HG03571 (cell line): Measurements from ENCODE around the gene EEF1AKMT2.
"Not testable (repeated sequence)": the region's sequence is repeated elsewhere in the genome, so short reads cannot be mapped to it uniquely, and the experiment has no call there.

ENCODE experiments used
- ATAC-seq: cut with Tn5 transposase; IDR thresholded peaks from one replicate; pipeline ENCODE4 v1.9.1; 2021; ENCODE audit not compliant: unreplicated experiment

The EEF1AKMT2 gene

DNA sequence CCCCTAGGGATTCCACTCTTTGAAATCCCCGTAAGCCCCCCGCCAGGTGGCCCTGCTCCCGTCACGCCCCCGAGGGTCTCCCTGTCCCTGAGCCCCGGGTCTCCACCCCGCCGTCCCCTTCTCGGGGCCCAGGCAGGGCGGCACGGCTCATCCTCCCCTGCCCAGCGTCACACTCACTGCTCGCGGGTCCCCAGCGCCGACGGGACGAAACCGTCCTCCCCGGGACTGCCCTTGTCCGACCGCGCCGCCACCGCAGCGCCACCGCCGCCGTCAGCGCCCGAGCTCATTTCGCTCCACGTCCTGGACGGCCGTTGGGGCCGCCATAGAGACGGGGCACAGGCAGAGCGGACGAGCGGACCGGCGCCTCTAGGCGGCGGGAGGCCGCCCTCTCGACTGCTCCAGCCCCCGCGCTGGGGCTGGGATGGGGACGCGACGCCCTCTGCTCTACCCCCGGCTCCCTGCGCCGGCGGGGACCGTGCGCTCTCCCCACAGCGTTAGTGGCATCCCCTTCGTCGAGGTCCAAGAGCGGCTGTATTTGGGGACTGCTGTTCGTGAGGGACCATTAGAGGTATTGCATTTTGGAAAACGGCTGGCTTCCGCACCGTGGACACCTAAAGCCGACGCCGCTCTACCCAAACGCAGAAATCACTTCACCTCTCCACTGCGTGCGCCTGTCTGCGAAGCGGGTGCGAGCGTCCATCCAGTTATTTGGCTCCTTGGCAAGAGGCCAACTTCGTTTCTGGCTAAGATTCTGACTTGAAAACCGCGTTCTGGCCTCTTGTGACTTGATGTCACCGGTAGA is at the start of gene EEF1AKMT2:
EEF1AKMT2 (minus strand) TSS at position 341 of the 802 bp plus-strand sequence; CDS start at position 287, 54 bp downstream.
- peak; percentile 92 for ATAC-seq

DNA sequence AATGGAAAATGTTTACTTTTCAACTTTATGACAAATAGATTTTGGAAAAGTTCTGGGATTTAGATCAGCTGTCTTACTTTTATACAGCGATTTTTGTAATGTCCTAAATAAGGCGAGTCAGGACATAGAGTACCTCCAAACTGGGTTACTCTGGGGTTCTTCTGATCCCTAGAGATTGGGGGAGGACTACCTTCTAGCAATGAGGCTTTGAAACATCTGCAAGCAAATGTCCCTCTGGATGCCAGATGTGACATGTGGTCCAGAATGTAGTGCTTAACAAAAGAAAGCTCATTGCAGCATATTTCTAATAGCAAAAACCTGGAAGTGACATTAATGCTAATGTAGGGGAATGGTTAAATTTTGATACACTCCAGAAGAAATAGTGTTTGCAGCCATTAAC is 46.0 kb upstream of the EEF1AKMT2 start:
- ATAC-seq = no peak

DNA sequence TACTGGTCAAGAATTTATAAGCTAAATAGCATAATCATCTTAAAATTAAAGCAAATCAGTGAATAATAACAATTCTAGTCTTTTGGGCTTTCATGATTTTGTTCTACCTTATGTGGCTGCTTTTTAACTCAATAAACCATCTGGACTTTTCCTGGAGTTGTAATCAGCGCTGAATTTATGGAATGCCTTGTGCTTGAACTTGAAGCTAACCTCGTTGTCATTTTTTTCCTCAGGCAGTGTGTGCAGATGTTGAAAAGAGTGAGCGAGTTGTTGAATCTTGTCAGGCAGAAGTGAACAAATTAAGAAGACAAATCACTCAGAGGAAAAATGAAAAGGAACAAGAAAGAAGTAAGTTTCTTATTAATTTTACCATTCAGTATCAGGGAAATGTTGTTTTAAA is 39.4 kb upstream of the EEF1AKMT2 start:
- ATAC-seq = no peak

DNA sequence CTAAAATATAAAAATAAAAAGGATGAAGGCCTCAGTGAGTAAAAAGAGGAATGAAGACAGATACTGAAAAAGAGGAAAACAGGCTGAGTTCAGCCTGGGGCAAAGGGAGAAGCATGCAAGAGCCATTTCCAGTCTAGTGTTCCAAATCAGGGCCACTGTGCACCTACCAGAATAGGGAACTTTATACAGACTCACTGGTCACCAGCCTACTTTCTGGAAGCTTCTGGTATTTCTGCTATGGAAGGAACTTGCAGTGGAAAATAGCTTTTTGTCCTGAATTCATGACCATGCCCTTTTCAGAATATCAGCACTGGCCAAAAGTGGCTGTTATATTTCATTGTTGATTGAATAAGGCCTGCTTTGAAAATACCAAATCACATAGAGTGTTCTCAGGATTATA is 38.8 kb upstream of the EEF1AKMT2 start:
- ATAC-seq = no peak

DNA sequence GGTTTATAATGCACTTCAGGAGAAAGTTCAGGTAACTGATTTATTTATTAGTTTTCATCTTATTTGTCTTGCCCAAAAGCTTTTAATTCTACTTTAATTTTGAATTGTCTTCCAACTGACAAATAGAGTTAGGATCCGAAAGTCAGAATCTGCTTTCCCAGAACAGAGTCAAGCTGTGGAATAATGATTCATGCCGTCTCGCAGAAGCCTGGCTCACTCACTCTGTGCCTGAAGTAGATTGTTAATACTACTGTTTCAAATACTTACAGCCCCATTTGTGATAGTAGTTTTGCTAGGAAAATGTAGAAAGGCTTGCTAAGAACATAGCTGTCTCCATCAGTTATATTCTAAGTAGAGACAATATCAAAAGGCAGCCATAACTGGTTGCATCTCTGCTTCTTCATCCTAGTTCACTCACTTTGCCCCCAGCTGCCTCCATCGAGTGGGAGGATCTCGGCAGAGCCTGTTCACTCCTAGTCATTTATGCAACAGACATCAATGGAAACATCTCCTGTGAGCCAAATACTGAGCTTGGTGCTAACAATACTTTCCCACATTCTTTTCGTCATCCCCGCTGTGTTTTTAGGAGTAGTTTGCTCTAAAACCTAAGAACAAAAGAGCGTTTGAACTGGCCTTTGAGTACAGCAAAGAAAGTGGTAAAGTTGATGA is 37.9 kb upstream of the EEF1AKMT2 start:
- no peak for ATAC-seq

DNA sequence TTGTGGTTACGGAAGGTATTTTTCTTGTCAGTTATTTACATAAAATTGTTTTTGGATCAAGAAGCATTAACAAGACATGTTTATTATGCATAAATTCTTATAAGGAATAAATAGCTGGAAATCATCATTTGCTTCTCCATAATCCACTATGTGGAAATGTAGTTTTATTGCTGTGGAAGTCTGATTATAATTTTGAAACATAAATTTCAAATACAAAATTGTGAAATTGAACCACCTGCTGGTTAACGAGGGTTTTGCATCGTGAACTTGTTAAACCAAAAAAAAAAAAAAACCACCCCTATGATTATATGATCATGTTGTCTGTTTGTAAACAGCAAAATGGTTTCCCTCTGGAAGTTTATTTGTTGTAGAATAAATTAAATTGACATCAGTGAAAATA is 35.8 kb upstream of the EEF1AKMT2 start:
- ATAC-seq = no peak

DNA sequence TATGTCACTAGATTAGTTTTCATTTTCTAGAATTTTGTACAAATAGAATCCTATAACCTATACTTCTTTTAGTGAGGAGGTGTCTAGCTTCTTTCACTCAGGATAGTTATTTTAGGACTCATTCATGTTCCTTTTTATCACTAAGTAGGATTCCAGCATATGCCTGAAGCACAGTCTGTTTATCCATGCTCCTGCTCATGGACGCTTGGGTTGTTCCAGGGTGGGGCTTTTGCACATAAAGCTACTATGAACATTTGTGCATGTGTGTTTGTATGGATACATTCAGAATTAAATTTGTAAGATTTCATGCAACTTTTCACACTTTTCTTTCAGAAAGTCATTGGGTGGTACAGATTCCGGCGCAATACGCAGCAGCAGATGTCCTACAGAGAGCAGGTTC is 34.6 kb upstream of the EEF1AKMT2 start:
- ATAC-seq = no peak

DNA sequence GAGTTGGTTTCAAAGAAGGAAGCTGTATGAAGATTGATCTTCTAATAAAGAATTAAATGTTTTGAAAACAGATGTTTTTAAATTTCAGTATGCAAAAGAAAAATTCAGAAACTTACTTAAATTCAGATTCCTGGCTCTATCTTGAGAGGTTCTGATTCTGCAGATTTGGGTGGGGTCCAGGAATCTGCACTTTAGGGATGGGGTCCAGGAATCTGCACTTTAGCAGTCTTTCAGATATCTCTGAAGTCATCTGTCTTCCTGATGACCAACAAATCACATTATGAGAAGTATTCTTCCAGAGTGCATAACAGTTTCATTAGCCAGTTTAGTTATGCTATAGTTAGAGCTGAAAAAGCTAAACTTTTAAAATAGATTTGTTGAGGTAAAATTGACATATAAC is 34.0 kb upstream of the EEF1AKMT2 start:
- ATAC-seq = no peak

DNA sequence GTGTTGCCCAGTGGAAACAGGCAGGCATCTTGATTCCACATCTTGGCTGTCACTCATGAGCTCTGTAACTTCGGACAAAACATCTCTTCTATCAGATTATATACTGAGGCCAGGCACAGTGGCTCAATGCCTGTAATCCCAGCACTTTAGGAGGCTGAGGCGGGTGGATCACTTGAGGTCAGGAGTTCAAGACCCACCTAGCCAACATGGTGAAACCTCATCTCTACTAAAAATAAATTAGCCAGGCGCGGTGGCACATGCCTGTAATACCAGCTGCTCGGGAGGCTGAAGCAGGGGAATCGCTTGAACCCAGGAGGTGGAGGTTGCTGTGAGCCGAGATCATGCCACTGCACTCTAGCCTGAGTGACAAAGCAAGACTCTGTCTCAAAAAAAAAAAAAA is 33.2 kb upstream of the EEF1AKMT2 start:
- not testable (repeated sequence) for ATAC-seq

DNA sequence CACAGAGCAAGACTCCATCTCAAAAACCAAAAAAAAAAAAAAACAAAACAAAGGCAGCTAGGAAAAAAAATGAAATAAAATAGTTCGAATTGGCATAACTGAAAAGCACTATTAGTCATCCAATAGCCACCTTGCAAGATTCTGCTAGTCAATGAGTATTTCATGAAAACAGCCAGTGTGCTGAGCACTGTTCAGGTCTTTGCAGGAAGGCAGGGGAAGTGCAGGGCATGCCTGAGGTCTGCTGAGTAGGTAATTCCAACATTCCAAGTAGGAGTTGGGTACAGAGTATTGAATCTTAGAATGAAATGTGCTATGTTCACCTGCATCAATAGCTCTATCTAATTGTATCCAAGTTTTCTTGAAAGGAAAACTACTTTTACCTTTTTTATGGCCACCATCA is 32.8 kb upstream of the EEF1AKMT2 start:
- no peak for ATAC-seq

DNA sequence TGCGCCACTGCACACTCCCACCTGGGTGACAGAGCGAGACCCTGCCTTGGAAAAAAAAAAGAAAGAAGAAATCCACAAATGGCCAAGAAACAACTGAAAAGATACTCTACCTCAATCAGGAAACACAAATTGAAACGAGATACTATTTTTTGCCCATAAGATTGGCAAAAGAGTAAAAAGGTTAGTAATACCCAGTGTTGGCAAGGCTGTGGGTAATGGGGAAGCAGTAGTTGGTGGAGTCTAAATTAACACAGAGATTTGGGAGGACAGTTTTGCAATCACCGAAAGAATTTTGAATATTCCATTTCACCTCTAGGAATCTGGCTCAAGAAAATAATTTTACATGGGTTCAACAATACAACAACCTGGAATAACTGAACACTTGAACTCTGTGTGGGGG is 29.8 kb upstream of the EEF1AKMT2 start:
- ATAC-seq = no peak

DNA sequence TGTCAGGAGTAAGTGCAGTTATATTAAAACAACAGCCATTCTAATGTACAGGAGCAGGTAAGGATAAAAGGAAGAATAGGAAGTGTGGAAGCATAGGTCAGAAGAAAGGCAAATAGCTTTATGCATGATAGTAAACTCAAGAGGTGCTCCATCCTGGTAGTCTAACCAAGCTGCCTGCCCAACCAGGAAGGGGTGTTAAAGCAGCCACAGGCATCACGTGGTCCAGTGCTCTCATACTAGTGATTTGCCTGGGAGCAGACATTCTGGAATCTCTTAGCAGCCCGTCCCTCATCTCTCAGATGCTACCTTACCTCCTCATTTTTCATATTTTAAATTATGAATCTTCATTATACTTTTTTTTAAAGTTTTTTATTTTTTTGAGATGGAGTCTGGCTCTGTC is 28.4 kb upstream of the EEF1AKMT2 start:
- ATAC-seq = no peak

DNA sequence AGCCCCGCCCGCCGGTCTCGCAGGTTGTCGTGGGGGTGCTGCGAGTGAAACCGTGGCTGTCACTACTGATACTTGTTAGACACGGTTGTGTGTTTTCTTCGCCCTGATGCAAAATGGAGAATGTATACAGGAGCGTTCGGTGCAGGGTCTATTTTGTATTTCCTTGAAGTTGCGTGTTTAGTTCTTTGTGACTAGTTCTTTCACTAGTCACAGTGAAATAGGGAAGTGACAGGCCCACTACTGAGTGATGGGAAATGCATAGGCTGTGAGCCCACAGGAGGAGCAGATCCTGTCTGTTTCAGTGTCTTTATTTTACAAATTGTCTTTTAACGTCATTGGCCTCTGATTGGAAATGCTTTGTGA is 10.6 kb upstream of the EEF1AKMT2 start:
- ATAC-seq = peak; percentile 44

DNA sequence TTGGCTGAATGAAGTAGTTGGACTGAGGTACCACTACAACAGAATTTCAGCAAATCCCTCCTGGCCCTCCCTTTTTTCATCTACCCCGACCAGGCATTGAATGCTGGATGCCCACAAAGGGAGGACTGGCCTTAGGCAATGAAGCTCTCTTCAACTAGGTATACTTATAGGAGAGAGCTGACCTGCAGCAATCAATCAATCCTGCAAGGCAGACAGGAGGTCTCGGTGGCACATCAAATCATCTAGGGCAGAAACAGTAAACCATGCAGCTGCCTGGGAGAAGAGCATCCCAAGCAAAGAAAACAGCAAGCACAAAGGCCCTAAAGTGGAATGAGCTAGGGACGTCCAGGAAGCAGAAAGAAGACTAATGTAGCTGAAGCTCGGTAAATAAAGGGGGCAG is 7.5 kb upstream of the EEF1AKMT2 start:
- ATAC-seq = no peak

DNA sequence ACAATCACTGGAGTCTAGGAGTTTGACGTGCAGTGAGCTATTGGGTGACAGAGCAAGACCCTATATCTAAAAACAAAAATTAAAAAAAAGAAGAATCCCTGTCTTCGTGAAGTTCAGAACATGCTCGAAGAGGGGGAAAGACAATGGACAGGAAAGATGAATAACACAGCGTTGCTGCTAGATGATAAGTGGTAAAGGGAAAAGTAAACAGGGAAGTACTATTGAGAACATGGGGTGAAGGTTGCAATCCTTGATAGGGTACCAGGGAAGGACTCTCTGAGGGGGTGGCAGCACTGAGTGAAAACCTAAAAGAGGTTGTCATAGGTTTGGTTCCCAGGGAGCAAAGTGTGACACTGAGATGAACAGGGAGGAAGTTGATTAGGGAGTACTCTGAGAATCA is 7.1 kb upstream of the EEF1AKMT2 start:
- no peak for ATAC-seq

DNA sequence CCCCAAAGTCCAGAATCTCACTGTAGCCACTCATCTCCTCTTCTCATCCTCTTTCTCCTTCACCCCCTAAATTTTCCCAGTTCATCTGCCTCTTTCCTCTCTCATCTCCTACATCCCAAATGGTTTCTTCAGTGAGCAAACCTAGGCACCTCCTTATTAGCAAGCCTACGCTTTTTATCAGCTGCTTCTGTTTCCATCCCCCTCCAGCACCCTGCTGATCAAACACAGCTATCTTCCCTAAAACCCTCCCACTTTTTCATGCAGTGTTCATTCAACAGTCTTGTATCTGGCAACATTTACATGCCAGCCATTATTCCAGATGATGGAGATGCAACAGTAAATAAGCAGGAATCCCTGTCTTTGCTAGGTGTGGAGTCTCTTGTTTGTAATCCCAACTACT is 6.7 kb upstream of the EEF1AKMT2 start:
- ATAC-seq = no peak

DNA sequence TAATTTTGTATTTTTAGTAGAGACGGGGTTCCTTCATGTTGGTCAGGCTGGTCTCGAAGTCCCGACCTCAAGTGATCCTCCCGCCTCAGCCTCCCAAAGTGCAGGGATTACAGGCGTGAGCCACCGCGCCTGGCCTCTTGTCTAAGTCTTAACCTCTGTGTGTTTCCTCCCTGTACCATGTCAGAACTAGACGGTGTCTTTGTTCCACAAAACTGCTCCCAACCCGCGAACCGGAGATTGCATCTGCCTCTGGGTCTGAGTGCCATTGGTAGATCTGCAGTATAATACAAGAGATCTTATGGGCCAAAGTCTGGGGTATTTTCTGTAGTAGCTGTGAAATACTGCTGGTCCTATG is 1.3 kb upstream of the EEF1AKMT2 start:
- ATAC-seq = no peak

DNA sequence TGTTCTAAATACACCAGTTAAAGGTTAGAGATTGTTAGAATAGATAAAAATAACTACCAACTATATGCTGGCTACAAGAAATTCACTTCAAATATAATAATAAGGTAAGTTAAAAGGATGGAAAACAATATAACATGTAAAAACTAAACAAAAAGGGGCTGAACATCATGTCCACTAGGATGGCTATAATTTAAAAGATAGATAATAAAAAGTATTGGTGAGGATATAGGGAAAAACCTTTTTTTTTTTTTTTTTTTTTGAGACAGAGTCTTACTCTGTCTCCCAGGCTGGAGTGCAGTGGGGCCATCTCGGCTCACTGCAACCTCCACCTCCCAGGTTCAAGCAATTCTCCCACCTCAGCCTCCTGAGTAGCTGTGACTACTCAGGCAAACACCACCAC is 8.8 kb downstream of the EEF1AKMT2 start:
- ATAC-seq = not testable (repeated sequence)

DNA sequence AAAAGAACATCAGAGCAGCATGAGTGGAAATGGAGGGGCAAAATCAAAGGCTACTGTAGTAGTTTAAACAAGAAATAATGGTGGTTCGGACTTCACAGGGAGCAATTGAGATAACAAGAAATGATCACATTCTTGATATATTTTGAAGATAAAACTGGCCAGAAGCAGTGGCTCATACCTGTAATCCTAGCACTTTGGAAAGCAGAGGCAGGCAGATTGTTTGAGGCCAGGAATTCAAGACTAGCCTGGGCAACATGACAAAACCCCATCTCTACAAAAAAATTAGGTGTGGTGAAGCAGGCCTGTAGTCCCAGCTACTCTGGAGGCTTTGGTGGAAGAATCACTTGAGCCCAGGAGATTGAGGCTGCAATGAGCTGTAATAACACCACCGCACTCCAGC is 22.9 kb downstream of the EEF1AKMT2 start:
- ATAC-seq = no peak

DNA sequence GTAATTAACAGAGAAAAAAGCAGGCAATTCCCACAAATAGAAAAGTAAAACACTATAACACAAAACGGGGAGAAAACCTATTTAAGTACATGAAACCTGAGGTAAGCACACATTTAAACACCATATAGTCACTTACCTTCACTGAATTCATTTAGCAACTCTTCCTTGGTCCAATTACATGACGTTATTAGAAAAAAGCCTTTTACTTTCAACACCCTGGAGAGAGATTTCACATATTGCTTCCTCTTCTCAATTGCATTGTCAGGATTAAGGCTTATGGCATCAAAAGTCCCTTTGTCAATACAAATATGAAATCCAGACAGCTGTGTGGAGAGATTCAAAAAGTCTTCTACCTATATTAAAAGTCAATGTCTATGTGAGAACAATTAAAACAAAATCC is 26.4 kb downstream of the EEF1AKMT2 start:
- no peak for ATAC-seq

DNA sequence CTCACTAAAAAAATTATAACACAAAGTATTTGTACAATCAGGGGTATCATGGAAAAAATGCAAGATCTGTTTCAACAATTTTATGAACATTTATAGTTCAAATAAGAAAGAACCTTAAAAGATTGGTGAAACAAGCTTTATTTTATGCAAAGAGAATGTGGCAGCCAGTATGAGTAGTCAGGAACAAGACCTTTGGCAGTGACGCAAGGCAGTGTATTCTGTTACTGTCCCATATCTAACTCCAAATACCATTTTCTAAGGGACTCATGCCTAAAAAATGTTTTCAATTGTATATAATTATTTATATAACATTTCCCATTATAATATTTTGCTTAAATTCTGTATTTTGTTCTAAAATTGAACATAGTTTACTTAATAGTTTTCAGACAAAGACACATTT is 28.4 kb downstream of the EEF1AKMT2 start:
- ATAC-seq = no peak

DNA sequence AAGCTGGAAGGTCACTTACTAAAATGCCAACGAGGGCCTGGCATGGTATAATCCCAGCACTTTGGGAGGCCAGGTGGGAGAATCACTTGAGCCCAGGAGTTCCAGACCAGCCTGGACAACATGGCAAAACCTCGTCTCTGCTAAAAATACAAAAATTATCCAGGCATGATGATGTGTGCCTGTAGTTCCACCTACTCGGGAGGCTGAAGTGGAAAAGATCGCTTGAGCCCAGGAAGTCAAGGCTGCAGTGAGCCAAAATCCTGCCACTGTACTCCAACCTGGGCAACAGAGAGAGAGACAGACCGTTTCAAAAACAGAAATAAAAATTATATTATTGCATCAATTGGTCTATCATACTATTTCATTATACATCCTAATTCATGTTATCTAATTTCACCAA is 29.4 kb downstream of the EEF1AKMT2 start:
- no peak for ATAC-seq
